CD4-positive, alpha-beta memory T cell (primary cell): ENCODE data around the gene COL4A2. TPM values are rescaled to one million over a fixed set of nuclear protein-coding genes. Genes with fewer than 3 reads are reported as not detected.

ENCODE experiments used
- CTCF ChIA-PET: fragments of 350-600 bp; sonication (Branson Sonifier 250); formaldehyde crosslinking; loops from one replicate; lab custom pipeline; 2021; ENCODE audit warnings: inconsistent platforms; ENCODE audit not compliant: partially characterized antibody; lab: Charles Lee
- POLR2A ChIA-PET: fragments of 350-600 bp; sonication (Branson Sonifier 250); formaldehyde crosslinking; loops from one replicate; lab custom pipeline; 2021; ENCODE audit not compliant: partially characterized antibody; lab: Charles Lee
- DNase-seq, 5 donors: peaks; one replicate each; pipeline versions ENCODE4 v3.0.0 to v3.0.0-alpha.2; 2020 to 2022; ENCODE audit warnings: mixed read lengths in 1 of 5
- H3K27ac ChIP-seq: one replicate; pipeline ENCODE4 v1.7.0; 2013; ENCODE audit warnings: low read depth, low read length
- H3K27me3 ChIP-seq: 2 replicates; pipeline ENCODE4 v1.7.0; 2013; ENCODE audit warnings: mild to moderate bottlenecking, low read length, moderate library complexity; ENCODE audit not compliant: insufficient read depth
- H3K36me3 ChIP-seq: 2 replicates; pipeline ENCODE4 v1.7.0; 2013; ENCODE audit warnings: mild to moderate bottlenecking, low read length, moderate library complexity; ENCODE audit not compliant: insufficient read depth
- H3K4me1 ChIP-seq: 2 replicates; pipeline ENCODE4 v1.7.0; 2013; ENCODE audit warnings: mild to moderate bottlenecking, low read length, moderate library complexity; ENCODE audit not compliant: insufficient read depth
- H3K4me3 ChIP-seq, 2 donors: one replicate each; pipeline ENCODE4 v1.7.0; 2013; ENCODE audit warnings: low read length in 2 of 2, mild to moderate bottlenecking in 1 of 2
- H3K9me3 ChIP-seq, 2 donors: one replicate each; pipeline ENCODE4 v1.7.0; 2013; ENCODE audit warnings: low read length in 2 of 2, control low read depth in 1 of 2; ENCODE audit not compliant: control insufficient read depth in 1 of 2
- H3K27ac Mint-ChIP-seq, 7 donors: one replicate each; pipeline ENCODE4 v1.8.0; 2020 to 2021; ENCODE audit warnings: mixed read lengths in 7 of 7, mild to moderate bottlenecking in 6 of 7, inconsistent platforms in 3 of 7, moderate library complexity in 3 of 7
- H3K27me3 Mint-ChIP-seq, 2 donors: one replicate each; pipeline ENCODE4 v1.8.0; 2020 to 2021; ENCODE audit warnings: mixed read lengths in 2 of 2
- H3K36me3 Mint-ChIP-seq, 2 donors: one replicate each; pipeline ENCODE4 v1.8.0; 2020 to 2021; ENCODE audit warnings: mixed read lengths in 2 of 2, inconsistent platforms in 1 of 2, mild to moderate bottlenecking in 1 of 2
- H3K4me1 Mint-ChIP-seq, 4 donors: one replicate each; pipeline ENCODE4 v1.8.0; 2020 to 2021; ENCODE audit warnings: mixed read lengths in 4 of 4, mild to moderate bottlenecking in 1 of 4
- H3K4me3 Mint-ChIP-seq, 8 donors: one replicate each; pipeline ENCODE4 v1.8.0; 2020 to 2021; ENCODE audit warnings: mixed read lengths in 8 of 8, mild to moderate bottlenecking in 7 of 8, moderate library complexity in 6 of 8, inconsistent platforms in 3 of 8
- H3K9me3 Mint-ChIP-seq, 8 donors: one replicate each; pipeline ENCODE4 v1.8.0; 2020 to 2021; ENCODE audit warnings: mixed read lengths in 8 of 8, mild to moderate bottlenecking in 5 of 8, inconsistent platforms in 3 of 8, moderate library complexity in 1 of 8
- intact Hi-C: fragments of 100-400 bp; cut with micrococcal nuclease; formaldehyde crosslinking; loops from one replicate; pipeline ENCODE4 v1.15.1; 2023
- polyA plus RNA-seq, 2 donors: library from polyadenylated mRNA; unstranded; fragments of 300-500 nt; fragmentation: Illumina TruSeq; gene quantifications; one replicate each; pipeline ENCODE4 v1.2.3, GENCODE V29; 2021
- total RNA-seq, 2 experiments: library from RNA; stranded (reverse); gene quantifications; one replicate each; pipeline ENCODE4 v1.2.3, GENCODE V29; 2021

Gene COL4A2
- total and polyA plus RNA-seq, 4 experiments from 2014 or later, result not detected

- no peaks in the 10 kb centered on the region for H3K4me1 ChIP-seq
- H3K36me3 ChIP-seq, result no peaks in the 10 kb centered on the region
- H3K9me3 Mint-ChIP-seq, result no peaks in the 10 kb centered on the region
- no peak overlapping the region for H3K4me3 Mint-ChIP-seq
- H3K27me3 Mint-ChIP-seq, result peaks cover 49 to 53% of the 10 kb centered on the region in 2 donors
- peaks cover 0 to 12% (median 3%) of the 10 kb centered on the region in 4 donors for H3K4me1 Mint-ChIP-seq
- no peaks in the 10 kb centered on the region for H3K36me3 Mint-ChIP-seq
- H3K9me3 ChIP-seq, result no peaks in the 10 kb centered on the region
- ChIA-PET POLR2A (no interaction called here), CTCF (no interaction called here)
- peaks cover 8% of the 10 kb centered on the region for H3K27me3 ChIP-seq
- no peak overlapping the region for H3K27ac ChIP-seq
- no peak for DNase-seq
- no peak overlapping the region for H3K27ac Mint-ChIP-seq
- no peak overlapping the region for H3K4me3 ChIP-seq
- intact Hi-C loops, result no loop called here
Observed at GRCh38 chr13:110305001-110305400, 2.1 kb upstream of the COL4A2 start.

GRCh38 chr13:110305544-110305943, 1.5 kb upstream of the COL4A2 start:
- Mint-ChIP-seq H3K4me1 (peaks cover 0 to 12% (median 3%) of the 10 kb centered on the region in 4 donors), H3K9me3 (no peaks in the 10 kb centered on the region), H3K27ac (no peak overlapping the region), H3K4me3 (no peak overlapping the region), H3K36me3 (no peaks in the 10 kb centered on the region), H3K27me3 (peaks cover 49 to 53% of the 10 kb centered on the region in 2 donors)
- H3K27me3 ChIP-seq, result peaks cover 5% of the 10 kb centered on the region
- CTCF ChIA-PET, result no interaction called here
- no peaks in the 10 kb centered on the region for H3K36me3 ChIP-seq
- H3K4me1 ChIP-seq, result no peaks in the 10 kb centered on the region
- H3K9me3 ChIP-seq, result no peaks in the 10 kb centered on the region
- no peak overlapping the region for H3K4me3 ChIP-seq
- intact Hi-C loops, result no loop called here
- POLR2A ChIA-PET, result no interaction called here
- DNase-seq, result no peak
- H3K27ac ChIP-seq, result no peak overlapping the region

GRCh38 chr13:110305949-110306339, 1.1 kb upstream of the COL4A2 start:
- CTCF ChIA-PET, result no interaction called here
- Mint-ChIP-seq H3K4me1 (peaks cover 0 to 12% (median 3%) of the 10 kb centered on the region in 4 donors), H3K4me3 (no peak overlapping the region), H3K9me3 (no peaks in the 10 kb centered on the region), H3K27me3 (peaks cover 49 to 51% of the 10 kb centered on the region in 2 donors), H3K36me3 (no peaks in the 10 kb centered on the region), H3K27ac (no peak overlapping the region)
- Histone ChIP-seq H3K9me3 (no peaks in the 10 kb centered on the region), H3K36me3 (no peaks in the 10 kb centered on the region), H3K27me3 (peaks cover 4% of the 10 kb centered on the region), H3K4me3 (no peak overlapping the region), H3K27ac (no peak overlapping the region), H3K4me1 (no peaks in the 10 kb centered on the region)
- no peak for DNase-seq
- intact Hi-C loops, result no loop called here
- POLR2A ChIA-PET, result no interaction called here

GRCh38 chr13:110306340-110306959, 634 bp upstream of the COL4A2 start:
- no peak overlapping the region for H3K4me3 Mint-ChIP-seq
- H3K27ac ChIP-seq, result no peak overlapping the region
- H3K4me1 ChIP-seq, result no peaks in the 10 kb centered on the region
- H3K4me3 ChIP-seq, result no peak overlapping the region
- H3K9me3 Mint-ChIP-seq, result no peaks in the 10 kb centered on the region
- ChIA-PET POLR2A (no interaction called here), CTCF (no interaction called here)
- peaks cover 4% of the 10 kb centered on the region for H3K27me3 ChIP-seq
- H3K36me3 Mint-ChIP-seq, result no peaks in the 10 kb centered on the region
- H3K9me3 ChIP-seq, result no peaks in the 10 kb centered on the region
- no peak overlapping the region for H3K27ac Mint-ChIP-seq
- peaks cover 50% of the 10 kb centered on the region in 2 donors for H3K27me3 Mint-ChIP-seq
- peaks cover 0 to 12% (median 3%) of the 10 kb centered on the region in 4 donors for H3K4me1 Mint-ChIP-seq
- intact Hi-C loops, result no loop called here
- H3K36me3 ChIP-seq, result no peaks in the 10 kb centered on the region
- DNase-seq, result no peak

GRCh38 chr13:110307767-110308655, 927 bp downstream of the COL4A2 start:
- H3K27me3 Mint-ChIP-seq, result peaks cover 43 to 49% of the 10 kb centered on the region in 2 donors
- H3K27ac Mint-ChIP-seq, result no peak overlapping the region
- H3K27me3 ChIP-seq, result peaks cover 4% of the 10 kb centered on the region
- ChIA-PET CTCF (no interaction called here), POLR2A (no interaction called here)
- H3K9me3 ChIP-seq, result no peaks in the 10 kb centered on the region
- H3K4me1 ChIP-seq, result no peaks in the 10 kb centered on the region
- H3K36me3 ChIP-seq, result no peaks in the 10 kb centered on the region
- H3K9me3 Mint-ChIP-seq, result peaks cover 0 to 2% (median 0%) of the 10 kb centered on the region in 8 donors
- H3K4me3 Mint-ChIP-seq, result peak overlapping the region in 1 of 8 donors; percentile 17
- DNase-seq, result no peak
- intact Hi-C loops, result no loop called here
- H3K4me3 ChIP-seq, result no peak overlapping the region
- peaks cover 0 to 12% (median 3%) of the 10 kb centered on the region in 4 donors for H3K4me1 Mint-ChIP-seq
- no peaks in the 10 kb centered on the region for H3K36me3 Mint-ChIP-seq
- H3K27ac ChIP-seq, result no peak overlapping the region

GRCh38 chr13:110308656-110309359, 1.7 kb downstream of the COL4A2 start:
- Mint-ChIP-seq H3K36me3 (no peaks in the 10 kb centered on the region), H3K4me1 (peaks cover 0 to 12% (median 3%) of the 10 kb centered on the region in 4 donors), H3K4me3 (no peak overlapping the region), H3K27me3 (peaks cover 38 to 45% of the 10 kb centered on the region in 2 donors), H3K9me3 (peaks cover 0 to 2% (median 0%) of the 10 kb centered on the region in 8 donors), H3K27ac (no peak overlapping the region)
- intact Hi-C loops, result no loop called here
- peaks cover 4% of the 10 kb centered on the region for H3K27me3 ChIP-seq
- no peak for DNase-seq
- no peak overlapping the region for H3K27ac ChIP-seq
- ChIA-PET CTCF (no interaction called here), POLR2A (no interaction called here)
- no peaks in the 10 kb centered on the region for H3K36me3 ChIP-seq
- no peaks in the 10 kb centered on the region for H3K4me1 ChIP-seq
- H3K9me3 ChIP-seq, result no peaks in the 10 kb centered on the region
- no peak overlapping the region for H3K4me3 ChIP-seq
